HG03558 (cell line): ENCODE data around the gene CELSR1.
"Not testable (repeated sequence)": the region's sequence is repeated elsewhere in the genome, so short reads cannot be mapped to it uniquely, and the experiment has no call there.

Experiments used
- ATAC-seq: cut with Tn5 transposase; IDR thresholded peaks from one replicate; pipeline ENCODE4 v1.9.1; 2021; ENCODE audit warnings: moderate number of reproducible peaks; ENCODE audit not compliant: unreplicated experiment; ENCODE audit errors: extremely low read depth

Gene CELSR1

GRCh38 chr22:46409631-46410210 lies 127.7 kb downstream of the CELSR1 start:
- no peak for ATAC-seq

DNA sequence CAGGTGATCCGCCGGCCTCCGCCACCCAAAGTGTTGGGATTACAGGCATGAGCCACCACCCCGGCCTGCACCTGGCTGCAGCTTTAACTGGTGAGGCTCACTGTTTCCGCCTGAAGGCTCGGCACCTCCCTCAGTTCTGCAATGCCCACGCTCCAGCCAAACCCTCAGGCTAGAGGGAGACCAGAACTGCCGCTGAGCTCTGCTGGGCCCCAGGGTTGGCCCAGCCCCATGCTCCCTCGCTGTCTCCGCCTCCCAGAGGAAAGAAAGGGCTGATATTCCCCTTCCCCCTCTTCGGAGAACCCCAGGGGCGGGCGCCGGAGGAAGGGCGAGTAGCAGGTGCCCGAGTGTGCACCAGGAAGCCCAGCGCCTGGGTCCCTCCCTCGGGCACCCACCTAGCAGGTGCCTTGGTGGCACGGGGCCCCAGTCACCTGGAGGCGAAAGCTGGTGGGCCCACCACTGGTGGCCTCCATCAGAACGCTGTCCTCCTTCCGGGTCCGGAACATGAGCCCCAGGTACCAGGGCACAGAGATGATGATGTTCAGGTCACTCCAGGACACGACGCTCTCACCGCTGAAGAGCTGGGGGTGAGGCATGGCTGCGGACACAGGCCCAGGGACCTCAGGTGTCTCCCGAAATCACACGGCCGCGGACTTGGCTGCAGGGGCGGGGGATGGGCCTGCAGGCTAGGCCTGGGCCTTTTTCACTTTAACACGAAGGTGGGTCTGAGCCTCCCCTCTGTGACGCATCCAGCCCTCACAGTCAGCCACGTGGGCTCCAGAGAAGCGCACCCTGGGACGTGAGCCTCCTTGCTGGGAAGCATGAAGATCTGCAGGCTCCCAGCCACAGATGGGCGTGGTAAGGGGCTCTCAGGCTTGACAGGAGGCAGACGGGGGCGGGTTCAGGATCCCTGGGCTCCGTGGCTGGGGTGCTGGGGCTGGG lies 128.6 kb downstream of the CELSR1 start:
- ATAC-seq: no peak

DNA sequence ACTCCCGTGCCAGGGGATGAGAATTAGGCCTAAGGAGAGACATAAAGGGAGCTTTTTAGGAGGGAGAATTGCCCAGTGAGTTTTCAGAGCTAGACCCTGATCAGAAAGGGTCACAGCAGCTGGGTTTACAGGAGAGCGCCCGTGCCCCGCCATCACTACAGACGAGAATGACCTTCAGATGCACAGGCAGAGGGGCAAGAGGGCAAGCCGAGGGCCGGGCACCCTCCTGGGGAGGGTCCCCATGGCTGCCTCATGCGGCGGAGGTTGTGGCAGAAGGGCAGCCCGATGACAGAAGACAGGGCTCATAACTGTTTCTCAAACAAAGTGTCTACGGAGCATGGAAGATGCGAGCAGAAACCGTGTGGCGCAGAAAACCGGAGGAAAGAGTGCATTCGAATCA lies 129.7 kb downstream of the CELSR1 start:
- ATAC-seq: no peak

DNA sequence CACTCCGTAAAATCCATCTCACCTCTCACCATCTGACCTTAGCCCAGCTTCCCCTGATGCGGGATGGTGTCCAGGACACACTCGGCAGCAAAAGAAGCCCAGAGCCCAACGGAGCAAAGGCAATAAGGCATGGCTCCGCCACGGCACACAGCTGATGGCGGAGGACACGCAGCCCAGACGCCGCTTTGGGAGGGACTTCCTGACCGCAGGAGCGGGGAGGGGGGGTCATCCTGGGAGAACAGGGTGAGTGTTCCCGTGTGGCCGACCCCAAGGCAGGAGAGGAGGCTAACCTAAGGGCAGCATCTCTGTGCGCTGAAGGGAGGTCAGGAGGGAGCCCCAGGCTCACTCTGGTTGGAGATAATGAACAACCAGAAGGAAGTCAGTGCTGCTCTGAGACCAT lies 130.6 kb downstream of the CELSR1 start:
- ATAC-seq: no peak

DNA sequence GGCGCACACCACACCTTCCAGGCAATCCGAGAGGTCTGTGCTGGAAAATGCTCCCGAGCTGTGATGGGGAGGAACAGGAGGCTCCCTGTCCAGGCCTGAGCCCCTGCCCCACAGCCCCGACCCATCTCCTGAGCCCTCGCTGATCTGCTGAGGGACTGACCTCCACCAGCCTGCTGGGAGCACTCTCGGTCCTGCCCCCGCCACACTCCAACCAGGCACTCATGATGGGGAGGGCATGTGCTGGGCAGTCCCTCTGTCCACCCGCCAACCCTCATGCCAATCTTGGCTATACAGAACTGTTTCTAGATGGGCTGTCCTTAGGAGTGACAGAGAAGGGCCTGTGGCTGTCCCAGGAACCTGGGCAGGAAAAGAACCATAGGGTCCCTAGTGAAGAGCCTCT lies 131.1 kb downstream of the CELSR1 start:
- ATAC-seq: no peak

GRCh38 chr22:46405901-46406300 lies 131.5 kb downstream of the CELSR1 start:
- no peak for ATAC-seq

DNA sequence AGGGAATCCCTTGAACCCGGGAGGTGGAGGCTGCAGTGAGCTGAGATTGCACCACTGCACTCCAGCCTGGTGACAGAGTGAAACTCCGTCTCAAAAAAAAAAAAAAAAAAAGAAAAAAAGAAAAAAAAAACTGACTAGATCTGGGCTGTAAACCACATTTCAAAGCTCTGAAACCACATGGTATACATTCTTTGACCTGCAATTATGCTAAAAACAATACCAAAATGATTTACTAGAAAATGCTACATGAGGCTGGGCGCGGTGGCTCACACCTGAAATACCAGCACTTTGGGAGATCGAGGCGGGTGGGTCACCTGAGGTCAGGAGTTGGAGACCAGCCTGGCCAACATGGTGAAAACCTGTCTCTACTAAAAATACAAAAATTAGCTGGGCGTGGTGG lies 133.5 kb downstream of the CELSR1 start:
- not testable (repeated sequence) for ATAC-seq

DNA sequence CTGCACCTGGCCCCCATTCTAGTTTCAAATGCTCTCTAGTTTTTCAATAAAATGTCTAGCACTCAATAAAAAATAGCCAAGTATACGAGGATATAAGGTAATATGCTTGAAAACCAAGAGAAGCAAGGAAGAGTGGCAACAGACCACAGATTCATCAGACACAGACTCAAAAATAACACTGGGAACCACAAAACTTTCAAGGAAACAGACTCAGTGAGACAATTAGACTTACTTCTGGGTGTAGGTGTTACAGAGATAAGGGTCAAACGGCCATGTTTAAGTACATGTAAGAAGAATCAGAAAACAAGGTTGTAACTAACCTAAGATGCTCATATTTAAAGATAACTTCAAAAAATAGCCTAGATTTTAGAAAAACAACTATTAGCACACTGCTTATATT lies 134.9 kb downstream of the CELSR1 start:
- ATAC-seq: no peak

GRCh38 chr22:46401370-46401769 lies 136.1 kb downstream of the CELSR1 start:
- ATAC-seq: no peak

DNA sequence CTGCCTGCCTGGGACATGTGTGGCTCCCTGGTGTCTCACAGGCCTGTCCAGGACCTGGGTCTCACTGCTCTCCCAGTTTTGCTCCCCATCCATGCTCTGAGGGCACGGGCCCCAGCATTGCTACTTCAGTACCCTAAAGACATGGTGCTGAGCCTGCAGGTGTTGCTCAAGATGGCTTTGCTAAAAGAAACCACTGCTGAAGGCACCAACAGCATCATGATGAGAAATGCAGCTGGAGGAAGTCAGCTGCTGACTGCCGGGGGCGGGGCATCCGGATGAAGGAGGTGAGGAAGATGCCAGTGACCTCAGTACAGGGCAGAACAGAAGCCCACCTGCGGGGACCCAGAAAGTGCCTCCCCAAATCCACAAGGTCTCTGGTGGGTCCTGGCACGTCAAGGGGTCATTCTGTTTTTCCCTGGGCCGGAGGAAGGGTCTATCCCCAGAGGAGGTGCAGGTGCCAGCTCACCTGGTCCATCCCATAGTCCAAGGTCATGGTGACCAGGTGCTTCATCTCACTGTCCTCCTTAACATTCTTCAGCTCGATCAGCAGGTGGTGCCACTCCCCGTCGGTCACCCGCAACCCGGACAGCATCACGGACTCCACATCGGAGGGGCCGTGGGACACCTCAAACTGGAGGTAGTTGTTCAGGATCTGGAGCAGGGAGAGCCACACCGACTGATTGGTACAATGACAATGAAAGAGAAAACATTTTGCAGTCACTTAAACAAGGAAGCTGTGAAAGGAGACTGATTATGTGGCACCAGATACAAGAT lies 138.0 kb downstream of the CELSR1 start:
- ATAC-seq: no peak

DNA sequence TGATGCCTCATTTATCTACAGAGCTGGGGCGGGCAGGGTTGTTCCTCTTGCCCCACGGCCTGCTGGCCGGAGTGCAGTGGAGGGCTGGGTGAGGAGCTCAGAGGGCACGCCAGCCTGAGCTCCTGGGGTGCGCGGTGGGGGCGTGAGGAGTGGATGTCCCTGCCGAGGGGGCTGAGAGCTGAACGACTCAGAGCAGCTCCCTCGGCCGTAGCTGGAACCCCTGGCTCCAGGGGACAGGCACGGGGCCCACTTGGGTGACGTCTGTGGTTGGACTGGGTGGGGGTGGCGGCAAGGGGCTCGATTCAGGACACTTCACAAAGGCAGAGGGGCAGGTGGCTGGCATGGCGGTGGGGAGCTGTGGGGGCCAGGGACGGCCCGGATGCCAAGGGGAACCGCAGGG lies 139.5 kb downstream of the CELSR1 start:
- ATAC-seq: no peak

DNA sequence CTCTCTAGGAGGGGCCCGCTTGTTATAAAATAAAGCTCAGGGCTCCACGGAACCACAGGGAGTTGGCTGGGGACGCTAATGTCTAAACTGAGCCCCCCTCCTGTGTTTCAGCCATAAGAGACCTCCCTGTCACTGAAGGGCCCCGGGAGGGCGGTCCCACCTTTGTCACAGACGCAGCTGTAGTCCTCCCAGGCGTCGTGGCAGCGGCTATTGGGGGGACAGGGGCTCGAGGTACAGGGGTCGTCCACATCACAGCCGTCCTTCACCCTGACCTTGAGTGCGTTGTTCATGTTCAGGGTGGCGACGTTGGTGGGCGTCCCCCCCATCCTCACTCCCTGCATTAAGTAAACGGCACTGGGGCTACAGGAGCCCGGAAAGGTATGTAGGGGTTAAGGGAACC lies 139.9 kb downstream of the CELSR1 start:
- ATAC-seq: no peak

DNA sequence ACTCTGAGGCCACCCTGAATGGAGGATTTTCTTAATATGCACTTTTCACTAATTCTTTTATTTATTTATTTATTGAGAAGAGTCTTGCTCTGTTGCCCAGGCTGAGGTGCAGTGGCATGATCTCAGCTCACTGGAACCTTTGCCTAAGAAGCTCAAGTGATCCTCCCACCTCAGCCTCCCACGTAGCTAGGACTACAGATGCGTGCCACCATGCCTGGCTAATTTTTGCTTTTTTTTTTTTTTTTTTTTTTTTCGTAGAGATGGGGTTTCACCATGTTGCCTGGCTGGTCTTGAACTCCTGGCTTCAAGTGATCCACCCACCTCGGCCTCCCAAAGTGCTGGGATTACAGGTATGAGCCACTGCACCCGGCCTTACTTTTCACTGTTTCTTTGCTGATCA lies 140.4 kb downstream of the CELSR1 start:
- not testable (repeated sequence) for ATAC-seq

- ATAC-seq: no peak
Observed at GRCh38 chr22:46395145-46395544, 142.3 kb downstream of the CELSR1 start.

DNA sequence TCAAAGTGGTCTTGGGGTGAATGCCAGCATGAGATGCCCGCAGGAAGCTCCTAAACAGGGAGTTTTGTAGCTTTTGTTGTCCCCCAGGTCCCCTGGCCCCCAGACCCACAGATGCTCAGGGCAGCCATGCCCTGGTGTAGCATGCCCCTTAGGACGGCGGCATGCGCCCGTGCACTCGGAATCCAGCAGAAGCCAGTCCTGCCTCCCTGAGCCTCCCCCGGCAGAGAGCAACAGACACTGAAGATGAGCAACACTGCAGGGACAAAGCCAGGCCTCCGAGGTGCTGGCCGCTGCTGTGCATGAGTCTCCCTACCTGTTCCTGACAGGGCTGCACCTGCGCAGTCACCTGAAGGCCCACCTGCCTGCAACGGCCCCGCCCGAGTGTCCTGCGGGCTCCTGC lies 142.8 kb downstream of the CELSR1 start:
- ATAC-seq: no peak

- ATAC-seq: no peak
Observed at GRCh38 chr22:46393873-46394272, 143.5 kb downstream of the CELSR1 start.

DNA sequence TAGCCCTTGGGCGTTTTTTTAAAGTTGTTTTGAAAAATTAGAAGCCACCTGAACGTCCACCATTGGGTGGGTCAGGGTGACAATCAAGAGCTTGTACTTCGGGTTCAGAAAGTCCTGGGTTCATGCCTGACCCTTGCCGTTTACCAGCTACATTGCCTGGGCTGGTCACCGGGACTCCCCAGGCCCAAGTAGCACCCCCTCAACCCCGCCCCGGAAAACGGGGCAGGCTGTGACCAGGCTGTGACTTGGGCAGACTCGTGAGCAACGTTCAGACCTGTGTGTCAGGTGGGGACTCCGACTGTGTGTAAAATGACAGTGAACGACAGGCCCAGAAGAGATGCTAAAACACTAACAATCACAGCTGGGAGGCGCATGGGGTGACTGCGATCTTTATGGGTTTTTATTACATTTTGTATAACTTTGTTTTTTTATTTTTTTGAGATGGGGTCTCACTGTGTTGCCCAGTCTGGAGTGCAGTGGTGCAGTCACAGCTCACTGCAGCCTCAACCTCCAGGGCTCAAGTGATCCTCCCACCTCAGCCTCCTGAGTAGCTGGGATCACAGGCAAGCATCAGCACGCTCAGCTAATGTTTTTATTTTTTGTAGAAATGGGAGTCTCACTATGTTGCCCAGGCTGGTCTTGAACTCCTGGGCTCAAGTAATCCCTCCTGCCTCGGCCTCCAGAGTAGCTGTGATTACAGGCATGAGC lies 145.1 kb downstream of the CELSR1 start:
- no peak for ATAC-seq

GRCh38 chr22:46391486-46392136 lies 145.8 kb downstream of the CELSR1 start:
- no peak for ATAC-seq

DNA sequence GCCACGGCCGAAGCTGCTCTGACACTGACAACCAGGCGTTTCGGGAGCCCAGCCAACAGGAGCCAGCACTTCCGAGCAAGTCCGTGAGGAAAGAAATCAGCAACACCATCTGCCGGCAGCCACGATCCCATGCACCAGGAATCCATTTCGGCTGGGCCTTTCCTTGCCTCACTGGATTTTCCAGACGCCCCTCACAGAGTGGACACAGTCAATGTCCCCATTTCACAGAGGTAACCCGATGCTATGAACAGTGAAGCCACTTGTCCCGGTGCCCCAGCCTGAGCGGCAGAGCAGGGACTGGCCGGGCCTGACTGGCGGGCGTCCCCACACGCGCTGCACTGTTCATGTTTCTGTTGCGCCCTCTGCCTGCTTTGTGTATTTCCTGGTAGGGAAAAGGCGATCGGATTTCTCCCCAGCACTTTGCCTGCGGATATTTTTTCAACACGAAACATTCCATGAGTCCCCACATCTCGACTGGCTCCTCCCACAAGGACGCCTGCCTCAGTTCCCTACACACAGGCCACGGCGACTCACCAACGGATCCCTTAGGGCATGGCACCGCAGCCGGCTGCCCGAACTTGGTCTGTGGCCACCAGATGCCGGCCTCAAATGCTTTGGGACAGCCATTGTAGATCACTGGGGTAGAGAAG lies 146.6 kb downstream of the CELSR1 start:
- no peak for ATAC-seq
